ENCODE data around the gene USP6NL. TPM values are rescaled to one million over a fixed set of nuclear protein-coding genes. Genes with fewer than 3 reads are reported as not detected.

The USP6NL gene
- total and polyA plus RNA-seq, 10 of the 15 experiments (the other 5 are each of a cell fraction or from before 2014, with no cell fraction given) = 4.0 to 27.7 (median 18.2) TPM

GRCh38 chr10:11411926-11412545 is 199.4 kb downstream of the USP6NL start:
- TF ChIP-seq SMC3 (IDR thresholded peaks at IDR 0.05; ENCODE audit: borderline replicate concordance, low read length) = peak; percentile 43; the same call in 1 of the 2 replicates
- peak; percentile 57 for TF ChIP-seq RAD21 (IDR thresholded peaks at IDR 0.05; ENCODE audit: insufficient read depth, low read depth, low read length)
- TF ChIP-seq CTCF (IDR thresholded peaks at IDR 0.05 in 2 of 3, conservative IDR thresholded peaks at IDR 0.05 in 1 of 3; ENCODE audit: control insufficient read depth in 2 of 3, extremely low read depth in 1 of 3, insufficient read depth in 1 of 3, low read depth in 3 of 3, low read length in 3 of 3) = peak; percentile 35 to 47 (median 37); a peak in 5 of 6 replicates
- no peak for TF ChIP-seq MXI1 (IDR thresholded peaks at IDR 0.05; ENCODE audit: low read depth, low read length)
- CTCF ChIA-PET = interaction anchor here (1.7 kb wide), 1 partner anchor 12 kb away, joined by 6 read pairs; no protein-coding TSS in a partner anchor
- Histone ChIP-seq H3K27ac (ENCODE audit: control insufficient read depth, insufficient read depth) (no peak overlapping the region), H3K27me3 (replicated peaks in 1 of 2; ENCODE audit: control insufficient read depth in 2 of 2, insufficient read depth in 2 of 2, low read length in 1 of 2) (no peaks in the 10 kb centered on the region; a peak in 1 of 4 replicates), H4K20me1 (ENCODE audit: control insufficient read depth, insufficient read depth) (no peaks in the 10 kb centered on the region), H3K9me3 (replicated peaks; ENCODE audit: control insufficient read depth, insufficient read depth, low read length) (no peaks in the 10 kb centered on the region; the same call in 2 of the 3 replicates), H3K9ac (ENCODE audit: control insufficient read depth, insufficient read depth, low read length) (no peak overlapping the region), H3K4me3 (no peak overlapping the region), H3K36me3 (ENCODE audit: control insufficient read depth in 2 of 2, insufficient read depth in 2 of 2, low read length in 1 of 2) (no peaks in the 10 kb centered on the region), H3K4me2 (ENCODE audit: control insufficient read depth, insufficient read depth) (no peak overlapping the region), H3K4me1 (ENCODE audit: control insufficient read depth, insufficient read depth, low read length) (no peaks in the 10 kb centered on the region; the same call in 1 of the 2 replicates), H2AFZ (ENCODE audit: control insufficient read depth, low read depth, low read length) (no peak overlapping the region), H3K79me2 (ENCODE audit: control insufficient read depth, insufficient read depth, low read length) (no peaks in the 10 kb centered on the region)
- RAD21 ChIA-PET (ENCODE audit: unreplicated experiment) = no interaction called here
- POLR2A ChIA-PET = no interaction called here
- ATAC-seq (peak; percentile 62), FAIRE-seq (peak; percentile 56), DNase-seq (ENCODE audit: low read depth, low spot score) (no peak)
- SMC1A ChIA-PET (ENCODE audit: uncharacterized antibody, unreplicated experiment) = no interaction called here
- intact Hi-C loops (cut with micrococcal nuclease; ENCODE audit: unreplicated experiment) = no loop called here
- in situ Hi-C loops (cut with MboI) = no loop called here
- BruUV-seq (replicated peaks) = no TSS peak
- WGBS (ENCODE audit: insufficient coverage, insufficient replicate concordance, low lambda C conversion rate, missing lambda C conversion rate) = 50% methylated on average over 2 of the region's 2 CpGs

Measured in GM12878 (cell line).